HTR-8/SVneo (cell line): Measurements from ENCODE around the gene THAP4.
A peak's percentile ranks its signal among the peaks of the same experiment; 100 is the strongest.

ENCODE experiments used
- DNase-seq: peaks from one replicate; pipeline ENCODE4 v3.0.0; 2011; ENCODE audit warnings: low spot score, mixed read lengths; ENCODE audit not compliant: insufficient read length
- FAIRE-seq: peaks from 2 replicates; lab custom pipeline; 2011; peaks lifted over from hg19 to GRCh38; lab: Jason Lieb, UNC

The THAP4 gene

GRCh38 chr2:241554610-241555322, 82.2 kb downstream of the THAP4 start:
- FAIRE-seq = no peak
- no peak for DNase-seq

- FAIRE-seq (no peak), DNase-seq (no peak)
Observed at GRCh38 chr2:241553981-241554380, 83.0 kb downstream of the THAP4 start.

- no peak for FAIRE-seq
- DNase-seq = no peak
Observed at GRCh38 chr2:241553512-241553830, 83.5 kb downstream of the THAP4 start.

GRCh38 chr2:241551998-241552737, 84.8 kb downstream of the THAP4 start:
- no peak for FAIRE-seq

DNA sequence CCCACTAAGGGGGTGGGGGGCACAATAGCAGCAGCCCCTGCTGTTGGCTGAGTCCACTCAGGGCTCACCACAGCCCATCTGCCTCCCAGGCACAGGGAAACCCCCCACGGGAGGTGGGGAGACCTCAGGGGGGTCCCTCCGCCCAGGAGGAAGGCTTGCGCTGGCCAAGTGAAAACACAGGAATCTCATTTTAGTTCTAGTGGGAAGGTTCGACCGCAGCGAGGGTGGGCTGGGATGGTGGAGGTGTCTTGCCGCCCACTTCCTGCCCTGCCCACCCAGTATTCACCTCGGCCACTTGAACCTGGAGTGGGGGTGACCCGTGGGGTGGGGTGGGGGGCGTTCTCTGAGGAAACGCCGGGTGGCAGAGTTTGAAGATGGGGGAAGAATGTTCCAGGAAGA, 85.4 kb downstream of the THAP4 start:
- no peak for FAIRE-seq

More at GRCh38 chr2:241551998-241552737, 84.8 kb downstream of the THAP4 start:
- DNase-seq = no peak

GRCh38 chr2:241550616-241551580, 86.1 kb downstream of the THAP4 start:
- no peak for DNase-seq

More for the DNA sequence above, 85.4 kb downstream of the THAP4 start:
- no peak for DNase-seq

GRCh38 chr2:241548451-241548835, 88.5 kb downstream of the THAP4 start:
- DNase-seq (no peak), FAIRE-seq (peak; percentile 31)

More at GRCh38 chr2:241550616-241551580, 86.1 kb downstream of the THAP4 start:
- no peak for FAIRE-seq

DNA sequence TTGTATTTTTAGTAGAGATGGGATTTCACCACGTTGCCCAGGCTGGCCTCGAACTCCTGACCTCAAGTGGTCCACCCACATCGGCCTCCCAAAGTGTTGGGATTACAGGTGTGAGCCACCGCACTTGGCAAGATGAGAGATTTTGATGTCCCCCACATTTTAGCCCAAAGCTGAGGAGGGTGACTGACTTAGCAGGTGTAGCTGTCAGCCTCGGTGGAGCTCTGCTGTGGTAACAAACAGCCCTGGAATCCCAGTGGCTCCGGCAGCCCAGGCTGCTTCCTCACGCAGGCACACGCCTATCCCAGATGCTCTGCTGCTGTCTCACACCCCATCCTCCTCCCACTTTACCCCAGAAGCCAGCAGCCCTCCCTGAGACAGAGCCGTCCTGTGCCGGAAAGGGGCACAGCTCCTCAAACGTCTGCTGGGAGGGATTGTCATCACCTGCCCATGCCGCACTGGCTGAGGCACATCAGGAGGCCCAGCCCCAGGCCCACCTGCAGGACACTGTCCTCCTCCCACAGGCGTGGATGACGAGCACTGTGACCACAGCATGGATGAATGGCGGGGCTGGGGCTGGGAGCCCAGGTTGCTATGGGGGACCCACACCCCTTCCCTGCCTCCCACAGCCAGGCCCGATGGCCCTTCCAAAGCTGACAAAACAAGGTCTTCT, 89.0 kb downstream of the THAP4 start:
- no peak for FAIRE-seq
- no peak for DNase-seq

- DNase-seq = peak; percentile 96
Observed at GRCh38 chr2:241546771-241547498, 90.0 kb downstream of the THAP4 start.

DNA sequence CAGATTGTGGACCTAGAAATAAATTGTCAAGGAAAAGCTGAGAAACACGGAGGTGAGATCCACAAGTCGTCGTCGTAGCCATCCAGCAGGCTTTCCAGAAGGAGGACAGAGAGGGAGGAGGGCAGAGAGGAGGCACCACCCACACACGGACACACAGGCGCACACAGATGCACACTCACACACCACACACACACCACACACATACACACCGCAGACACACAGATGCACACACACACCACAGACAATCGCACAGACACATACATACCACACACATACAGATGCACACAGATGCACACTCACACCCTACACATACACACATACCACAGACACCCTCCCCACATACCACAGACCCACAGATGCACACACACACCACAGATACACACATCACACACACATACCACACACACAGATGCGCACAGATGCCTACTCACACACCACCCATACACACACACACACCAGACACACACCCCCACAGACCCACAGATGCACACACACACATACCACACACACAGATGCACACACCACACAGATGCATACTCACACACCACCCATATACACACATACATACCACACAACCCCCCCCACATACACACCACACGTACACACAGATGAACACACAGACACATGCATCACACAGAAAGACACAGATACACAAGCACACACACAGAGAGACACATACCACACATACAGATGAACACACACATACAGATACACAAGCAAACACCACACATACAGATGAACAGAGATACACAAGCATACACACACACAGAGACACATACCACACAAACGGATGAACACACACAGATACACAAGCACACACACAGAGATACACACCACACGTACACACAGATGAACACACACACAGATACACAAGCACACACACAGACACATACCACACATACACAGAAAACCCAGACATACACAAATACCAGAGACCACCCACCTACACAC, 91.2 kb downstream of the THAP4 start:
- peak; percentile 100 for FAIRE-seq
- DNase-seq = no peak

More at GRCh38 chr2:241546771-241547498, 90.0 kb downstream of the THAP4 start:
- peak; percentile 99 for FAIRE-seq

GRCh38 chr2:241545106-241545505, 91.9 kb downstream of the THAP4 start:
- DNase-seq (no peak), FAIRE-seq (peak; percentile 60)

- FAIRE-seq = no peak
- no peak for DNase-seq
Observed at GRCh38 chr2:241542278-241542605, 94.7 kb downstream of the THAP4 start.

GRCh38 chr2:241541564-241542277, 95.2 kb downstream of the THAP4 start:
- FAIRE-seq = no peak
- DNase-seq = no peak

DNA sequence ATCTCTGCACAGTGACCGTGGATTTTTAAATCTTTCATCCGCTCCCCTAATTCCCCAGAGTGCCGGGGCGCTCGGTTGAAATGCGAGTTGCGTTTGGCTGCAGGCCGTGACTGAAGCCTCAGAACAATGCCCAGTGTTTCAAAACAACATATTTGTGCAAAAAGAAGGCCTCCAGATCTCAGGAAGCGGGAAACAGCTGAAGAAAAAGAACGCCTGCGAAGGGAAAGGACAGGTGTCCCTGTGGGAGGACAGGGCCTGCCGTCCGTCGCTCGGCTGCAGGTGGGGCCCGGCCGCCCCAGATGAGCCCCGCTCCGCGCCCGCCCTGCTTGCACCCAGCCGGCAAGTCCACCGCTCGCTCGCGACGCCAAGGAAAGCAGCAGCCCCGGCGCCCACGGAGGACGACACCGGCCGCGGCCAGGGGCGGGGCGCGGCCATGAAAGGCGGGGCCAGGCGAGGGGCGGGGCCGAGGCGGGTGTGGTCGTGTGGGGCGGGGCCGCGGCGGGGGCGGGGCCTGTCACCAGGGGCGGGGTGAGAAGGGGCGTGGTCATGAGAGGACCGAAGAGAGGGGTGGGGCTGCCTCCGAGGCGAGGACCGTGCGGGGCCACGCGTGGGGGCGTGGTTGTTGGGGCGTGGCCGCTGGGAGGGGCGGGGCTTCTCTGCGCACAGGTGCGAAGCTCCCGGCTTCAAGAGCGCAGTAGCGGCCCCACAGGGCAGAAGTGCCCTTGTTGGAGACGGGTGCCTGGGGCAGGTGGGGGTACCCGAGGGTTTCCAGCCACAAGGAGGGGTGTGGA, 96.0 kb downstream of the THAP4 start:
- DNase-seq (no peak), FAIRE-seq (no peak)

DNA sequence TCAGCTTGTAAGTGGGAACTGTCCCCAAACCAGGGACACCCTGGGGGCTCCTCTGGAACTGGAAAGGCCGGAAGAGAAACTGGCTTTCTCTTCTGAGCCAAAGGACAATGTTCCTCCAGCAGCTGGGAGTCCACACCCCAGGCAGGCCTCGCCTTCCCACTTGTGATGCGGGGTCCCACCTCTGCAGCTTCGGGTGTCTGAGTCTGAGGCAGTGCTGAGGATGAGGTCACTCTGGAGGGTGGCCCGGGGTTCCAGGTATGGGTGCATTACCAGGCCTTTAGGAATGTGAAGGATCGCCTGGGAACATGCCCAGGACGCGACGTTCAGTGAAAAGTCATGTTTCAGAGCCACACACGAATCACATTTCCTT, 96.6 kb downstream of the THAP4 start:
- no peak for FAIRE-seq

GRCh38 chr2:241539616-241540374, 97.2 kb downstream of the THAP4 start:
- DNase-seq = no peak
- FAIRE-seq = no peak

More for the DNA sequence above, 96.6 kb downstream of the THAP4 start:
- no peak for DNase-seq
